GM19452 (cell line): Measurements from ENCODE around the gene SCYGR6.

Experiments used
- ATAC-seq: cut with Tn5 transposase; IDR thresholded peaks from one replicate; pipeline ENCODE4 v1.9.1; 2021; ENCODE audit not compliant: unreplicated experiment

The SCYGR6 gene

GRCh38 chr2:227716501-227716900, 8.1 kb downstream of the SCYGR6 start:
- no peak for ATAC-seq

DNA sequence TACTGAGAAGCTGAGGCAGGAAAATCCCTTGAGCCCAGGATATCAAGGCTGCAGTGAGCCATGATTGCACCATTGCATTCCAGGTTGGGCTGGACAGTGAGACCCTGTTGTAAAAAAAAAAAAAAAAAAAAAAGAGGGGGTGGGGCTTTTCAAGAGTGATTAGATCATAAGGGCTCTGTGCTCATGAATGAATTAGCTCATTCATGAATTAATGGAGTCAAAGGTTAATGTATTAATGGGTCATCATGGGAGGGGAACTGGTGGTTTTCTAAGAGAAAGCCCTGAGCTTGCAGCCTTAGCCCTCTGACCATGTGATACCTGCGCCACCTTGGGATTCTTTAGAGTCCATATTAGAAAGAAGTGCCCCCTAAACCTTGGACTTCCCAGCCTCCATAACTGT, 11.3 kb downstream of the SCYGR6 start:
- ATAC-seq, result no peak

- no peak for ATAC-seq
These were observed 13.6 kb downstream of the SCYGR6 start for GRCh38 chr2:227710986-227711385.

- no peak for ATAC-seq
These were observed 17.2 kb downstream of the SCYGR6 start for GRCh38 chr2:227707390-227707789.

DNA sequence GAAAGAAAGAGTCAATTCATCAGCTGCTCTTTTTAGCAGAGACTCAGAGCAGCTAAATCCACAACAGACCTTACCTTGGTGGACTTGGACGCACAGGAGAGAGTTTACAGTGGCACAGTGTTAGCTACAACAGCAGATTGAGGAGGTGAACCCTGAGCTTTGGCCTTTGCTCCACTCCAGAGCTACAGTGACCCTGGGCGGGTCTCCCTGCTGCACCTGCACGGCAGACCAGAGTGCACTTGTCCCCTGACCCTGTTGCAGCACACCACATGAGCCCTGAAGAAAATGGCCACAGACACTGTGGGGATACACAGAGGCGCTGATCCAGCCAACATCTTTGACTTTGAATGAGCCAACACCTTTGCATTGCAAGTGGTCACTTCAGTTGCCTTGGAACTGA, 17.7 kb downstream of the SCYGR6 start:
- ATAC-seq, result no peak

DNA sequence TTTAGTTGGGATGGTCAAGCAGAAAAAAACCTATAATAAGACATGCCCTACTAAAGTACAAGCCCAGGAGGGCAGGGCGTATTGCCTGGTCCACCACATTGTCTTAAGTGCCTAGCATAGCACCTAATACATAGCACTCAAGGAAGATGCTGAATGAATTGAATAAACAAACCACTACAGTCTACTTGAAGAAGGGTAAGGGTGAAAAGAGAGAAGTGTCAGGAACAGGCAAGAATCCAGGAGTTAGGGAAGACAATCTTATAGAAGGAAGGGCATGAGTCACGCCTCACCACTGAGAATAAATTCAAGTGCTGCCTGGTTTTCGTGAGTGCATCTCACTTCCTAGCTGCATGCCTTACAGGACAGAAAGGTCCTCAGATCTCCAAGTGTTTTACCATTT, 20.6 kb downstream of the SCYGR6 start:
- no peak for ATAC-seq

GRCh38 chr2:227703280-227703732, 21.3 kb downstream of the SCYGR6 start:
- ATAC-seq, result no peak

GRCh38 chr2:227701556-227701955, 23.0 kb downstream of the SCYGR6 start:
- ATAC-seq, result no peak

- no peak for ATAC-seq
These were observed 27.4 kb downstream of the SCYGR6 start for GRCh38 chr2:227696990-227697679.

DNA sequence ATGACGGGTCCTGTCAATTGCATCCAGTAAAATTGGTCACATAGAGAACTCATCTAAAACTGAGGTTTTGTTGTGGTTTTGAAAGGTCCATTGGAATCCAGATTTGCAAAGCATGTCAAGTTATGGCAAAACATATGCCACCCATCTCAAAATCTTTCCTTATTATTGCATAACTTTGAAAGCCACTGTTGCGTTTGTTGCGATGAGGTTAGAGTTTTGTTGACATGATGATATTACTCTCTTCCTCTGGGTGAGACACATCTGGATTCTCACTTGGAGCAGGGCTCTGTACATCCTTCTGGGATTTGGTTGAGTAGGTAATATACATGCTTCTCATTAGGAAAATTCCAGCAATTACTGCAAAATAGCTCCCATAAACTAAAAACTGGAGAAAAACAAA, 37.4 kb downstream of the SCYGR6 start:
- no peak for ATAC-seq

DNA sequence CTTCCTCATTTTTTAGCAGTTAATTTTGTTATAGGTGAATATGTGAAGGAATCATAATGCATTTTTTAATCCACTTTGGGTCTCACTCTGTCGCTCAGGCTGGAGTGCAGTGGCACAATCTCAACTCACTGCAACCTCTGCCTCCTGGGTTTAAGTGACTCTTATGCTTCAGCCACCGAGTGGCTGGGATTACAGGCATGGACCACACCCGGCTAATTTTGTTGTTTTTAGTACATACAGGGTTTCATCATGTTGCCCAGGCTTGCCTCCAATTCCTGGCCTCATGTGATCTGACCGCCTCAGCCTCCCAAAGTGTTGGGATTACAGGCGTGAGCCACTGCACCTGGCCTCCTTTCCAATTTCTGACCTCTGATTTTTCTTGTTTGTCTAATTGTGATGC, 40.3 kb downstream of the SCYGR6 start:
- ATAC-seq, result no peak

DNA sequence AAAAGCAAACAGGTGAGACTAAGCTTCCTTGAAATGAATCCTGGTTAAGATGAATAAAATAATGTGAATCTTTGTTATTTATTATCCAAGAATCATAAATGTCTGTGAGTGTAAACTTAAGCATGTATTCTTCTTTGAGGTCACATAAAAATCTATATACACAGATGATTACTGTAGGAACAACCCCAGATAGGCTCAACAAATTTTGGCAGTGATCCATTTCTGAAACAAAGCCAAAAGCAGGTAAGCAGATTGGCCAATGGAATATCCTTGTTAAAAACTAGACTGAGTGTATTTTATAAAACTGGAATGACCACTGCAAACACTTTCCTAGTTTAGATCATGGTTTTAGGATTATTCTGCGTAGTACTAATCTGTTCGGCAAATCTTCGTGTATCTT, 46.6 kb downstream of the SCYGR6 start:
- no peak for ATAC-seq

- no peak for ATAC-seq
These were observed 50.1 kb downstream of the SCYGR6 start for GRCh38 chr2:227674485-227674884.
